Activated CD8-positive, alpha-beta T cell treated with anti-CD3 and anti-CD28 coated beads, Interleukin-2, amount 10 ng/mL, durations not matched to agents 7 days and 5 days (primary cell): ENCODE data around the gene GALNT9. TPM values are rescaled to one million over a fixed set of nuclear protein-coding genes. Genes with fewer than 3 reads are reported as not detected.

ENCODE experiments used
- ATAC-seq: fragments of 150-1000 bp; cut with Tn5 transposase; one replicate; pipeline ENCODE4 v1.10.0; 2021; ENCODE audit warnings: moderate library complexity
- CTCF ChIA-PET: fragments of 350-600 bp; sonication (Branson Sonifier 250); formaldehyde crosslinking; loops from one replicate; lab custom pipeline; 2021; ENCODE audit warnings: antibody characterized with exemption; lab: Charles Lee
- POLR2A ChIA-PET: fragments of 350-600 bp; sonication (Branson Sonifier 250); formaldehyde crosslinking; loops from one replicate; lab custom pipeline; 2021; ENCODE audit warnings: antibody characterized with exemption; lab: Charles Lee
- DNase-seq: peaks from one replicate; pipeline ENCODE4 v3.0.0-alpha.2; 2020
- H3K27ac Mint-ChIP-seq: one replicate; pipeline ENCODE4 v1.8.0; 2021; ENCODE audit warnings: mild to moderate bottlenecking, mixed read lengths
- H3K27me3 Mint-ChIP-seq: one replicate; pipeline ENCODE4 v1.8.0; 2021; ENCODE audit warnings: low read depth, mixed read lengths
- H3K36me3 Mint-ChIP-seq: one replicate; pipeline ENCODE4 v1.8.0; 2021; ENCODE audit warnings: low read depth, mixed read lengths
- H3K4me1 Mint-ChIP-seq: one replicate; pipeline ENCODE4 v1.8.0; 2021; ENCODE audit warnings: low read depth, mixed read lengths
- H3K4me3 Mint-ChIP-seq: one replicate; pipeline ENCODE4 v1.8.0; 2021; ENCODE audit warnings: mild to moderate bottlenecking, mixed read lengths
- H3K9me3 Mint-ChIP-seq: one replicate; pipeline ENCODE4 v1.8.0; 2022; ENCODE audit warnings: mixed read lengths; ENCODE audit not compliant: insufficient read depth
- total RNA-seq, 2 experiments: library from RNA; stranded (reverse); gene quantifications; one replicate each; pipeline ENCODE4 v1.2.3, GENCODE V29; 2021

Gene GALNT9
- total RNA-seq, 2 experiments from 2014 or later = not detected

GRCh38 chr12:132327336-132328171, 1.8 kb downstream of the GALNT9 start:
- peak; percentile 40 for DNase-seq
- H3K27ac Mint-ChIP-seq = no peak overlapping the region

GRCh38 chr12:132326646-132327045, 2.7 kb downstream of the GALNT9 start:
- Mint-ChIP-seq H3K27me3 (peaks cover 24% of the 10 kb centered on the region), H3K27ac (no peak overlapping the region), H3K36me3 (no peaks in the 10 kb centered on the region), H3K9me3 (no peaks in the 10 kb centered on the region), H3K4me3 (no peak overlapping the region), H3K4me1 (peaks cover 17% of the 10 kb centered on the region)
- ATAC-seq = no peak
- no peak for DNase-seq
- ChIA-PET POLR2A (no interaction called here), CTCF (no interaction called here)

More at GRCh38 chr12:132327336-132328171, 1.8 kb downstream of the GALNT9 start:
- no peak for ATAC-seq
- H3K36me3 Mint-ChIP-seq = no peaks in the 10 kb centered on the region
- no peaks in the 10 kb centered on the region for H3K9me3 Mint-ChIP-seq
- H3K4me1 Mint-ChIP-seq = peaks cover 17% of the 10 kb centered on the region
- ChIA-PET POLR2A (interaction anchor here (0.6 kb wide), 1 partner anchor 202 kb away, joined by 3 read pairs; no protein-coding TSS in a partner anchor), CTCF (no interaction called here)
- peaks cover 24% of the 10 kb centered on the region for H3K27me3 Mint-ChIP-seq
- no peak overlapping the region for H3K4me3 Mint-ChIP-seq

GRCh38 chr12:132325733-132326130, 3.7 kb downstream of the GALNT9 start:
- no peak overlapping the region for H3K4me3 Mint-ChIP-seq
- no peaks in the 10 kb centered on the region for H3K9me3 Mint-ChIP-seq
- DNase-seq (no peak), ATAC-seq (no peak)
- POLR2A ChIA-PET = no interaction called here
- CTCF ChIA-PET = no interaction called here
- H3K27me3 Mint-ChIP-seq = peaks cover 21% of the 10 kb centered on the region
- peaks cover 17% of the 10 kb centered on the region for H3K4me1 Mint-ChIP-seq
- no peak overlapping the region for H3K27ac Mint-ChIP-seq
- no peaks in the 10 kb centered on the region for H3K36me3 Mint-ChIP-seq

- POLR2A ChIA-PET = no interaction called here
- CTCF ChIA-PET = no interaction called here
- no peak for DNase-seq
- Mint-ChIP-seq H3K27ac (no peak overlapping the region), H3K27me3 (peaks cover 15% of the 10 kb centered on the region), H3K4me3 (no peak overlapping the region), H3K4me1 (peaks cover 17% of the 10 kb centered on the region), H3K9me3 (no peaks in the 10 kb centered on the region), H3K36me3 (no peaks in the 10 kb centered on the region)
- ATAC-seq = no peak
Observed at GRCh38 chr12:132324841-132325732, 4.3 kb downstream of the GALNT9 start.

- ChIA-PET POLR2A (no interaction called here), CTCF (no interaction called here)
- no peaks in the 10 kb centered on the region for H3K36me3 Mint-ChIP-seq
- ATAC-seq = no peak
- no peak overlapping the region for H3K4me3 Mint-ChIP-seq
- no peaks in the 10 kb centered on the region for H3K9me3 Mint-ChIP-seq
- peaks cover 17% of the 10 kb centered on the region for H3K4me1 Mint-ChIP-seq
- DNase-seq = no peak
- H3K27ac Mint-ChIP-seq = no peak overlapping the region
- H3K27me3 Mint-ChIP-seq = peaks cover 14% of the 10 kb centered on the region
Observed at GRCh38 chr12:132324173-132324572, 5.2 kb downstream of the GALNT9 start.

- CTCF ChIA-PET = no interaction called here
Observed at GRCh38 chr12:132323171-132324010, 6.0 kb downstream of the GALNT9 start.

GRCh38 chr12:132322206-132323132, 6.9 kb downstream of the GALNT9 start:
- H3K4me1 Mint-ChIP-seq = peaks cover 11% of the 10 kb centered on the region
- peaks cover 7% of the 10 kb centered on the region for H3K27me3 Mint-ChIP-seq
- ATAC-seq = no peak
- H3K4me3 Mint-ChIP-seq = no peak overlapping the region
- ChIA-PET CTCF (no interaction called here), POLR2A (no interaction called here)
- no peaks in the 10 kb centered on the region for H3K9me3 Mint-ChIP-seq
- H3K27ac Mint-ChIP-seq = no peak overlapping the region
- DNase-seq = no peak
- H3K36me3 Mint-ChIP-seq = no peaks in the 10 kb centered on the region

More at GRCh38 chr12:132323171-132324010, 6.0 kb downstream of the GALNT9 start:
- peak; percentile 31 for DNase-seq
- POLR2A ChIA-PET = no interaction called here
- peak; percentile 57 for ATAC-seq
- no peaks in the 10 kb centered on the region for H3K36me3 Mint-ChIP-seq
- H3K4me1 Mint-ChIP-seq = peaks cover 15% of the 10 kb centered on the region
- no peaks in the 10 kb centered on the region for H3K9me3 Mint-ChIP-seq
- peaks cover 9% of the 10 kb centered on the region for H3K27me3 Mint-ChIP-seq
- peak overlapping the region; percentile 39 for H3K4me3 Mint-ChIP-seq
- peak overlapping the region; percentile 71 for H3K27ac Mint-ChIP-seq

- no peaks in the 10 kb centered on the region for H3K36me3 Mint-ChIP-seq
- ATAC-seq = no peak
- H3K27ac Mint-ChIP-seq = no peak overlapping the region
- H3K9me3 Mint-ChIP-seq = no peaks in the 10 kb centered on the region
- no peaks in the 10 kb centered on the region for H3K27me3 Mint-ChIP-seq
- POLR2A ChIA-PET = no interaction called here
- H3K4me3 Mint-ChIP-seq = no peak overlapping the region
- peaks cover 7% of the 10 kb centered on the region for H3K4me1 Mint-ChIP-seq
- DNase-seq = no peak
- CTCF ChIA-PET = no interaction called here
Observed at GRCh38 chr12:132321321-132322118, 7.9 kb downstream of the GALNT9 start.

GRCh38 chr12:132320767-132321211, 8.6 kb downstream of the GALNT9 start:
- Mint-ChIP-seq H3K27me3 (no peaks in the 10 kb centered on the region), H3K4me3 (no peak overlapping the region), H3K27ac (no peak overlapping the region), H3K36me3 (no peaks in the 10 kb centered on the region), H3K4me1 (peaks cover 7% of the 10 kb centered on the region), H3K9me3 (no peaks in the 10 kb centered on the region)
- POLR2A ChIA-PET = no interaction called here
- DNase-seq = no peak
- no peak for ATAC-seq
- CTCF ChIA-PET = no interaction called here

GRCh38 chr12:132319991-132320570, 9.3 kb downstream of the GALNT9 start:
- H3K4me3 Mint-ChIP-seq = no peak overlapping the region
- DNase-seq (no peak), ATAC-seq (no peak)
- H3K9me3 Mint-ChIP-seq = no peaks in the 10 kb centered on the region
- no peaks in the 10 kb centered on the region for H3K27me3 Mint-ChIP-seq
- ChIA-PET CTCF (no interaction called here), POLR2A (no interaction called here)
- H3K27ac Mint-ChIP-seq = no peak overlapping the region
- no peaks in the 10 kb centered on the region for H3K36me3 Mint-ChIP-seq
- H3K4me1 Mint-ChIP-seq = peaks cover 7% of the 10 kb centered on the region
